GM23248 (cell line): Measurements from ENCODE around the gene ZMIZ1. TPM values are rescaled to one million over a fixed set of nuclear protein-coding genes. Genes with fewer than 3 reads are reported as not detected.

Source experiments
- DNase-seq: peaks from one replicate; pipeline ENCODE4 v3.0.0-alpha.2; 2015
- H2AFZ ChIP-seq: fragments of 200-600 bp; sonication (generic); 2 replicates; pipeline ENCODE4 v1.6.1; 2016; ENCODE audit warnings: antibody characterized with exemption
- H3F3A ChIP-seq: fragments of 200-600 bp; sonication (generic); 2 replicates; pipeline ENCODE4 v1.6.1; 2016; ENCODE audit warnings: mild to moderate bottlenecking, antibody characterized with exemption, mixed run types; ENCODE audit not compliant: insufficient read depth
- H3K27ac ChIP-seq: fragments of 200-600 bp; sonication (generic); 2 replicates; pipeline ENCODE4 v1.5.1; 2016; ENCODE audit warnings: mild to moderate bottlenecking
- H3K27me3 ChIP-seq: fragments of 200-600 bp; sonication (generic); replicated peaks from 2 replicates; pipeline ENCODE4 v1.6.1; 2016; ENCODE audit warnings: mild to moderate bottlenecking; ENCODE audit not compliant: insufficient read depth
- H3K36me3 ChIP-seq: fragments of 200-600 bp; sonication (generic); 2 replicates; pipeline ENCODE4 v1.6.1; 2016; ENCODE audit warnings: low read depth, mild to moderate bottlenecking
- H3K4me1 ChIP-seq: fragments of 200-600 bp; sonication (generic); 2 replicates; pipeline ENCODE4 v1.6.1; 2016; ENCODE audit warnings: mild to moderate bottlenecking; ENCODE audit not compliant: insufficient read depth
- H3K4me2 ChIP-seq: fragments of 200-600 bp; sonication (generic); one replicate; pipeline ENCODE4 v1.6.1; 2016; ENCODE audit warnings: mild to moderate bottlenecking; ENCODE audit not compliant: unreplicated experiment
- H3K4me3 ChIP-seq: fragments of 200-600 bp; sonication (generic); 2 replicates; pipeline ENCODE4 v1.5.1; 2016; ENCODE audit warnings: mild to moderate bottlenecking
- H3K79me2 ChIP-seq: fragments of 200-600 bp; sonication (generic); 2 replicates; pipeline ENCODE4 v1.6.1; 2016; ENCODE audit warnings: mild to moderate bottlenecking; ENCODE audit not compliant: insufficient read depth
- H3K9ac ChIP-seq: fragments of 200-600 bp; sonication (generic); 2 replicates; pipeline ENCODE4 v1.6.1; 2016; ENCODE audit warnings: mild to moderate bottlenecking
- H3K9me2 ChIP-seq: fragments of 200-600 bp; sonication (generic); 2 replicates; pipeline ENCODE4 v1.6.1; 2016; ENCODE audit warnings: mixed run types, mild to moderate bottlenecking, moderate library complexity; ENCODE audit not compliant: insufficient read depth
- H3K9me3 ChIP-seq: fragments of 200-600 bp; sonication (generic); one replicate; pipeline ENCODE4 v1.6.1; 2017; ENCODE audit warnings: low read depth
- H4K20me1 ChIP-seq: fragments of 200-600 bp; sonication (generic); 2 replicates; pipeline ENCODE4 v1.6.0; 2016; ENCODE audit not compliant: insufficient read depth
- EZH2 ChIP-seq: fragments of 200-600 bp; sonication (generic); IDR thresholded peaks from 2 replicates; pipeline ENCODE4 v1.6.1; 2018; ENCODE audit warnings: antibody characterized with exemption, mild to moderate bottlenecking; ENCODE audit not compliant: insufficient read depth, poor library complexity, severe bottlenecking
- EZH2phosphoT487 ChIP-seq: fragments of 200-600 bp; sonication (generic); IDR thresholded peaks from 2 replicates; pipeline ENCODE4 v1.6.1; 2018; ENCODE audit warnings: antibody characterized with exemption, moderate library complexity, mild to moderate bottlenecking, low read depth; ENCODE audit not compliant: insufficient read depth
- WGBS, 2 experiments: methylation state at CpG; one replicate each; pipeline ENCODE4 v1.1.6; 2015 to 2017; ENCODE audit warnings: low lambda C conversion rate in 2 of 2, low coverage in 1 of 2; ENCODE audit errors: missing lambda C conversion rate in 2 of 2; 5-methylcytosine and 5-hydroxymethylcytosine counted together
- in situ Hi-C: fragments of 300-500 bp; cut with MboI; formaldehyde crosslinking; loops from 2 replicates; pipeline ENCODE4 v1.15.0; 2020
- polyA plus RNA-seq: library from polyadenylated mRNA; unstranded; fragments of >200 nt; fragmentation: Nextera tagmentation; extraction: Ambion mirVana; gene quantifications from 2 replicates; pipeline ENCODE4 v1.2.1, GENCODE V29; 2016
- total RNA-seq: library from RNA; depleted of rRNA; stranded (reverse); fragments of >200 nt; shearing (Covaris generic); gene quantifications from 2 replicates; pipeline ENCODE4 v1.2.3, GENCODE V29; 2014

The ZMIZ1 gene
- total and polyA plus RNA-seq, 2 experiments from 2014 or later = 21.9 to 28.4 TPM

- Histone ChIP-seq H3K27ac (peak overlapping the region; percentile 98), H3K36me3 (peaks cover 30% of the 10 kb centered on the region), H3K4me2 (peak overlapping the region; percentile 58), H3K9me2 (no peaks in the 10 kb centered on the region), H2AFZ (no peak overlapping the region), H3K9ac (peak overlapping the region; percentile 80), H3K9me3 (no peaks in the 10 kb centered on the region), H3K4me1 (peaks cover 23% of the 10 kb centered on the region), H3K27me3 (no peaks in the 10 kb centered on the region), H3F3A (peaks cover 45% of the 10 kb centered on the region), H3K4me3 (no peak overlapping the region), H4K20me1 (no peaks in the 10 kb centered on the region), H3K79me2 (peaks cover 27% of the 10 kb centered on the region)
- DNase-seq = peak; percentile 97
- TF ChIP-seq EZH2phosphoT487 = no peak
- TF ChIP-seq EZH2 = no peak
- in situ Hi-C loops = no loop called here
- 15 to 18% methylated on average over 13 of the region's 13 CpGs for WGBS, 2 experiments
Measured at GRCh38 chr10:79299397-79300241, 230.9 kb downstream of the ZMIZ1 start.

DNA sequence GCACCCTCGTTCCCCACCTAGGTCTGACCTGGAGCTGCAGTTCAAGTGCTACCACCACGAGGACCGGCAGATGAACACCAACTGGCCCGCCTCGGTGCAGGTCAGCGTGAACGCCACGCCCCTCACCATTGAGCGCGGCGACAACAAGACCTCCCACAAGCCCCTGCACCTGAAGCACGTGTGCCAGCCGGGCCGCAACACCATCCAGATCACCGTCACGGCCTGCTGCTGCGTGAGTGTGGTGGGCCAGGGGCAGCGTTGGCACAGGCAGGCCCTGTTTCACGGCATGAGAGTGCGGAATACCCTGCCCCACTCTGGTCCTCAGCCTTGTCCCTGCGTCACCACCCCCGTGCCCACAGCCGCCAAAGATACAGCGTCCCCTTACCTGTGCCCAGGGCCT, 231.9 kb downstream of the ZMIZ1 start:
- Histone ChIP-seq H3K36me3 (peaks cover 22% of the 10 kb centered on the region), H3K27me3 (no peaks in the 10 kb centered on the region), H3K4me2 (no peak overlapping the region), H3F3A (peaks cover 44% of the 10 kb centered on the region), H3K79me2 (peaks cover 16% of the 10 kb centered on the region), H3K9me3 (no peaks in the 10 kb centered on the region), H3K27ac (peak overlapping the region; percentile 98), H2AFZ (no peak overlapping the region), H4K20me1 (no peaks in the 10 kb centered on the region), H3K4me3 (no peak overlapping the region), H3K4me1 (peaks cover 23% of the 10 kb centered on the region), H3K9me2 (no peaks in the 10 kb centered on the region), H3K9ac (peak overlapping the region; percentile 80)
- no peak for TF ChIP-seq EZH2phosphoT487
- no peak for TF ChIP-seq EZH2
- no peak for DNase-seq
- in situ Hi-C loops = no loop called here
- WGBS, 2 experiments = 97 to 98% methylated on average over 18 to 24 of the region's 24 CpGs

GRCh38 chr10:79301754-79302530, 233.2 kb downstream of the ZMIZ1 start:
- peaks cover 23% of the 10 kb centered on the region for H3K4me1 ChIP-seq
- no peaks in the 10 kb centered on the region for H3K9me3 ChIP-seq
- 91 to 92% methylated on average over 19 of the region's 19 CpGs for WGBS, 2 experiments
- H3K4me3 ChIP-seq = no peak overlapping the region
- no peak overlapping the region for H3K4me2 ChIP-seq
- TF ChIP-seq EZH2 = no peak
- no peak for TF ChIP-seq EZH2phosphoT487
- no peak overlapping the region for H2AFZ ChIP-seq
- no peaks in the 10 kb centered on the region for H3K9me2 ChIP-seq
- peak overlapping the region; percentile 98; the same call in 1 of the 2 replicates for H3K27ac ChIP-seq
- H3K27me3 ChIP-seq = no peaks in the 10 kb centered on the region
- H3K36me3 ChIP-seq = peaks cover 20% of the 10 kb centered on the region
- in situ Hi-C loops = no loop called here
- H3F3A ChIP-seq = peaks cover 42% of the 10 kb centered on the region
- H3K79me2 ChIP-seq = peaks cover 9% of the 10 kb centered on the region
- DNase-seq = no peak
- H4K20me1 ChIP-seq = no peaks in the 10 kb centered on the region
- no peak overlapping the region for H3K9ac ChIP-seq

DNA sequence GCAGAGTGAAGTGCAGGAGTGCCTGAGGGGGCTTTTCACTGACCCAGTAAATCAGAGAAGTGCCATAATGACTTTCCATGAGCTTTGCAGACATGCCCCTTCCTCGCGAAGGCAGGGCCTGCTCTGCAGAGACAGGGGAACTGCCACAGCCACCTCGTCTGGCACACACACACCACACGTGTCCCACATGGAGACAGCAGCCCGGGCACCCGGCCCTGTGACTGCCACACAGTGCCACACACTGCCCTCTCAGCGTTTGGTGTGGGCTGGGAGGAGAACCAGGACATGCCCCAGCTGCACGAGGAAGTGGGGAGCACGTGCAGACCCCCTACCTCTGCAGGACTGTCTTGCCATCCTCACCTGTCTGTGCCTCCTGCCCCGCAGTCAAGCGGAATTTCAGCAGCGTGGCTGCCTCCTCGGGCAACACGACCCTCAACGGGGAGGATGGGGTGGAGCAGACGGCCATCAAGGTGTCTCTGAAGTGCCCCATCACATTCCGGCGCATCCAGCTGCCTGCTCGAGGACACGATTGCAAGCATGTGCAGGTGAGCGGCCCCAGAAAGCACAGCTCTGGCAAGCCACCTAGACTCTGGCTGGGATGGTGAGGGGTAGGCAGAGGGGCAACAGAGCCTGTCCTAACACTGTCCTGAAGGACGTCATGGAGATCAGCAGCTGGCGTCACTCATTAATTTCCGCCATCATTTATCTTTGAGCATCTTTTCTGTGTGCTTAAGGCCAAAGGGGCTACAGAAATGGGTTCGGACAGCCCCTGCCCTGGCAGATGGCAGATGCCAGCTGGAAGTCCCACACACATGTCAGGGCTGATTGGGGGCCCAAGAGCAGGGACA, 235.1 kb downstream of the ZMIZ1 start:
- in situ Hi-C loops = no loop called here
- Histone ChIP-seq H3K27ac (no peak overlapping the region), H2AFZ (no peak overlapping the region), H4K20me1 (no peaks in the 10 kb centered on the region), H3K4me2 (no peak overlapping the region), H3K36me3 (peaks cover 24% of the 10 kb centered on the region), H3K9ac (no peak overlapping the region), H3K9me3 (no peaks in the 10 kb centered on the region), H3K4me1 (peaks cover 16% of the 10 kb centered on the region), H3K27me3 (no peaks in the 10 kb centered on the region), H3F3A (peaks cover 26% of the 10 kb centered on the region), H3K9me2 (no peaks in the 10 kb centered on the region), H3K4me3 (no peak overlapping the region), H3K79me2 (no peaks in the 10 kb centered on the region; the same call in 1 of the 2 replicates)
- TF ChIP-seq EZH2phosphoT487 (no peak), EZH2 (no peak)
- WGBS, 2 experiments = 88 to 92% methylated on average over 25 of the region's 25 CpGs
- DNase-seq = no peak
